ENCODE measurements around the gene CRNN. TPM values are rescaled to one million over a fixed set of nuclear protein-coding genes. Genes with fewer than 3 reads are reported as not detected.

CRNN gene
- total RNA-seq, 2 experiments from 2014 or later, result not detected

DNA sequence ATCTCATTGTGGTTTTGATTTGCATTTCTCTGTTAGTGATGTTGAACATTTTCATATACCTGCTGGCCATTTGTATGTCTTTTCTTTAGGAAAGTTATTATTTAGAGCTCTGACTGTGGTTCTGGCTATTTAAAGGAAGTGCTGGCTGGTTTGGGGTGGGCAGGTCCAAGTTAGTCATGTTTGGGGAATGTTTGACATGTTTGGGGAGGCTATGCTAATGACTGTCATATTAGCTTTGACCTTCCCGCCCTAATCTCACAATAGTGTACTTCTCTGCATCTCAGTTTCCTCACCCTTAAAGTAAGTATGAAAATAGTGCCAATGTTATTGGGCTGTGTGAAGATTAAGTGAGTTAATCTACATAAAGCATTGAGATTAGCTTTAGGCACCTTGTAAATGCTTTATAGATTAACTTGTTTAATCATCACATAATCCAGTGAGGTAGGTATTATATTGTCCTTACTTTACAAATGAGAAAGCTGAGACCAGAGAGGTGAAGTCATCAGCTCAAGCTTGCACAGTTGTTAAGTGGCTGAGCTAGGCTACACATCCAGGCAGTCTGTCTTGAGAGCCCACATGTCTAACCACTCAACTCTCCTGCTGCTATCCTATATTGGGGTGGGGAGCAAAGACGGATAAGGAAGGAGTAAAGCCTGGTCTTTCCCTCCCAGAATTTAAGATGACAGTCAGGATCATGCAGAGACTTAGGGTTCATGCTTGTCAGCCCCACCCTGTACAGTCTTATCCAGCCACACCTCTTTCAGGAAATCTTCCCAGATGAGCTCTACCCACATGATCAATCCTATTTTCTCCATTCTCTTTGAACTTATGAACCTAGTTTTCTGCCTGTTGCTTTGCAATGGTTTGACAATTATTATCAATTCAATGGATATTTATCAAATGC lies 22.8 kb upstream of the CRNN start:
- H3K9me3 Mint-ChIP-seq, result no peaks in the 10 kb centered on the region
- intact Hi-C loops (cut with DNase I, micrococcal nuclease), result no loop called here
- no peak for ATAC-seq (ENCODE audit: poor library complexity)
- DNase-seq, result no peak
- peaks cover 0 to 4% of the 10 kb centered on the region in 2 experiments for H3K27me3 ChIP-seq (ENCODE audit: control insufficient read depth in 1 of 2, insufficient read depth in 2 of 2, low read length in 2 of 2)
- no peak overlapping the region for H3K27ac ChIP-seq (ENCODE audit: low read depth in 1 of 2, low read length in 2 of 2)
- no peak overlapping the region for H3K4me3 ChIP-seq (ENCODE audit: low read length)
- no peaks in the 10 kb centered on the region for H3K36me3 Mint-ChIP-seq (ENCODE audit: low read depth)
- H3K4me1 Mint-ChIP-seq (ENCODE audit: low read depth), result peaks cover 5% of the 10 kb centered on the region
- peaks cover 25% of the 10 kb centered on the region for H3K27me3 Mint-ChIP-seq
- no peak overlapping the region for H3K27ac Mint-ChIP-seq
- peaks cover 7% of the 10 kb centered on the region for H3K4me1 ChIP-seq (ENCODE audit: insufficient read depth, low read length)
- no peaks in the 10 kb centered on the region for H3K9me3 ChIP-seq (ENCODE audit: control insufficient read depth in 1 of 2, insufficient read depth in 1 of 2, low read length in 2 of 2)
- H3K36me3 ChIP-seq (ENCODE audit: insufficient read depth, low read length), result no peaks in the 10 kb centered on the region
- no peak overlapping the region for H3K4me3 Mint-ChIP-seq
- TF ChIP-seq, protein P1, sequence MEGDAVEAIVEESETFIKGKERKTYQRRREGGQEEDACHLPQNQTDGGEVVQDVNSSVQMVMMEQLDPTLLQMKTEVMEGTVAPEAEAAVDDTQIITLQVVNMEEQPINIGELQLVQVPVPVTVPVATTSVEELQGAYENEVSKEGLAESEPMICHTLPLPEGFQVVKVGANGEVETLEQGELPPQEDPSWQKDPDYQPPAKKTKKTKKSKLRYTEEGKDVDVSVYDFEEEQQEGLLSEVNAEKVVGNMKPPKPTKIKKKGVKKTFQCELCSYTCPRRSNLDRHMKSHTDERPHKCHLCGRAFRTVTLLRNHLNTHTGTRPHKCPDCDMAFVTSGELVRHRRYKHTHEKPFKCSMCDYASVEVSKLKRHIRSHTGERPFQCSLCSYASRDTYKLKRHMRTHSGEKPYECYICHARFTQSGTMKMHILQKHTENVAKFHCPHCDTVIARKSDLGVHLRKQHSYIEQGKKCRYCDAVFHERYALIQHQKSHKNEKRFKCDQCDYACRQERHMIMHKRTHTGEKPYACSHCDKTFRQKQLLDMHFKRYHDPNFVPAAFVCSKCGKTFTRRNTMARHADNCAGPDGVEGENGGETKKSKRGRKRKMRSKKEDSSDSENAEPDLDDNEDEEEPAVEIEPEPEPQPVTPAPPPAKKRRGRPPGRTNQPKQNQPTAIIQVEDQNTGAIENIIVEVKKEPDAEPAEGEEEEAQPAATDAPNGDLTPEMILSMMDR (IDR thresholded peaks at IDR 0.05), result no peak
- CTCF ChIA-PET, result interaction anchor here (0.9 kb wide), 1 partner anchor 21 kb away, joined by 3 read pairs; no protein-coding TSS in a partner anchor
- POLR2A ChIA-PET, result no interaction called here

DNA sequence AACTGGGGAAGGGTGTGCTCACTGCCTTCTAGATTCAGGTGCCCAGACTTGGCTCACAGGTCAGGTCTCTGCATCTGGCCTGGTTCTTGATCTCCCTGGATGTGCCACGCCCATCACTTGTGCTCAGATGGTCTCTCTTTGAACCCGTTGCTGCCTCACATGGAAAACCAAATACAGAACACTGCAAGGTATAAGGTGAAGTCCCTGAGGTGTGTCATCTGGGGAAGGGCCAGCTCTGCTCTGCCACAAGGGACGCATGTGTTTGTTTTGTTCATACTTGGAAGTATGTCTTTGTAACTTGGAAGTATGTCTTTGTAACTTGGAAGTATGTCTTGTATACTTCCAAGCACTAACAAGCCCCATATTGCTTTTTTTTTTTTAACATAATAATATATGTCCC lies 13.4 kb upstream of the CRNN start:
- no peak overlapping the region for H3K27ac ChIP-seq (ENCODE audit: low read depth in 1 of 2, low read length in 2 of 2)
- intact Hi-C loops (cut with DNase I, micrococcal nuclease), result no loop called here
- ATAC-seq (ENCODE audit: poor library complexity), result no peak
- no peak overlapping the region for H3K4me3 Mint-ChIP-seq
- no peak overlapping the region for H3K27ac Mint-ChIP-seq
- H3K27me3 Mint-ChIP-seq, result peaks cover 11% of the 10 kb centered on the region
- peaks cover 0 to 4% of the 10 kb centered on the region in 2 experiments for H3K27me3 ChIP-seq (ENCODE audit: control insufficient read depth in 1 of 2, insufficient read depth in 2 of 2, low read length in 2 of 2)
- H3K36me3 ChIP-seq (ENCODE audit: insufficient read depth, low read length), result no peaks in the 10 kb centered on the region
- no peaks in the 10 kb centered on the region for H3K4me1 Mint-ChIP-seq (ENCODE audit: low read depth)
- ChIA-PET POLR2A (no interaction called here), CTCF (no interaction called here)
- H3K9me3 Mint-ChIP-seq, result no peaks in the 10 kb centered on the region
- TF ChIP-seq, protein P1 (IDR thresholded peaks at IDR 0.05), result no peak
- peaks cover 0 to 13% of the 10 kb centered on the region in 2 experiments for H3K9me3 ChIP-seq (ENCODE audit: control insufficient read depth in 1 of 2, insufficient read depth in 1 of 2, low read length in 2 of 2)
- H3K4me1 ChIP-seq (ENCODE audit: insufficient read depth, low read length), result no peaks in the 10 kb centered on the region
- no peak for DNase-seq
- no peak overlapping the region for H3K4me3 ChIP-seq (ENCODE audit: low read length)
- H3K36me3 Mint-ChIP-seq (ENCODE audit: low read depth), result no peaks in the 10 kb centered on the region

DNA sequence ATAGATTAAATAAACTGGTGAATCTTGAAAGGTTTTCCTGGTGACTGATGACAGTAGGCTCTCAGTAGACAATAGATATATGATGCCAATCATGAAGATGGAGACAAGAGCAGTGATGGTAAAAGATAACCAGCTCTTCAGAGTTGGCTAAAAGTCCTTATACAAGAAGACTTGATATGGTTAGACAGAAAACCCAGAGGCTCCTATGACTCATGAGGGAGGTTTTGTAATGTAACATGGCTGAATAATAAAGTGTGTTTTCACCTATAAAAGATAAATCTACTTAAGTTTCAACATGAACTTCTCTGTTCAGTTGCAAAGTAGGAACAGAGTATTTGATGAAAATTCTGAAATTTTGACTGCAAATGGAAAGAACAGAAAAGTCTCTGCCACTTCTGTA lies 12.7 kb upstream of the CRNN start:
- ChIA-PET POLR2A (no interaction called here), CTCF (interaction anchor here (0.9 to 1.0 kb wide), 2 partner anchors 32 to 33 kb away, joined by 3 read pairs; no protein-coding TSS in a partner anchor)
- Mint-ChIP-seq H3K9me3 (no peaks in the 10 kb centered on the region), H3K4me3 (no peak overlapping the region), H3K36me3 (ENCODE audit: low read depth) (no peaks in the 10 kb centered on the region), H3K27me3 (peaks cover 15% of the 10 kb centered on the region), H3K4me1 (ENCODE audit: low read depth) (no peaks in the 10 kb centered on the region), H3K27ac (no peak overlapping the region)
- peaks cover 0 to 13% of the 10 kb centered on the region in 2 experiments for H3K9me3 ChIP-seq (ENCODE audit: control insufficient read depth in 1 of 2, insufficient read depth in 1 of 2, low read length in 2 of 2)
- intact Hi-C loops (cut with DNase I, micrococcal nuclease), result no loop called here
- no peaks in the 10 kb centered on the region for H3K4me1 ChIP-seq (ENCODE audit: insufficient read depth, low read length)
- TF ChIP-seq, protein P1 (IDR thresholded peaks at IDR 0.05), result no peak
- H3K4me3 ChIP-seq (ENCODE audit: low read length), result no peak overlapping the region
- DNase-seq, result no peak
- no peak for ATAC-seq (ENCODE audit: poor library complexity)
- peaks cover 0 to 4% of the 10 kb centered on the region in 2 experiments for H3K27me3 ChIP-seq (ENCODE audit: control insufficient read depth in 1 of 2, insufficient read depth in 2 of 2, low read length in 2 of 2)
- H3K36me3 ChIP-seq (ENCODE audit: insufficient read depth, low read length), result no peaks in the 10 kb centered on the region
- H3K27ac ChIP-seq (ENCODE audit: low read depth in 1 of 2, low read length in 2 of 2), result no peak overlapping the region

All from CD4-positive, alpha-beta T cell (primary cell).